HepG2 (cell line): ENCODE results near the gene CNOT10. TPM values are rescaled to one million over a fixed set of nuclear protein-coding genes. Genes with fewer than 3 reads are reported as not detected.
A peak's percentile ranks its signal among the peaks of the same experiment; 100 is the strongest.

Experiments used
- FOXA1 ChIP-seq, 2 experiments: fragments of 450-650 bp in 1 of 2; sonication (generic) in 1 of 2; formaldehyde crosslinking in 1 of 2; IDR thresholded peaks; 2 replicates each; pipeline versions ENCODE4 v1.4.0 to v1.6.1; 2016 to 2020; ENCODE audit warnings: missing genetic modification reagents in 1 of 2
- GABPB1 ChIP-seq: IDR thresholded peaks from 2 replicates; pipeline ENCODE4 v1.6.1; 2016; ENCODE audit warnings: mild to moderate bottlenecking, missing genetic modification reagents, moderate library complexity, missing compliant biosample characterization
- HMG20B ChIP-seq: conservative IDR thresholded peaks from 2 replicates; pipeline ENCODE4 v1.6.1; 2016; ENCODE audit warnings: missing genetic modification reagents, missing compliant biosample characterization
- ISX ChIP-seq: sonication (generic); formaldehyde crosslinking; conservative IDR thresholded peaks from 2 replicates; pipeline ENCODE4 v1.5.0; 2020; ENCODE audit warnings: missing genetic modification reagents
- KDM2A ChIP-seq: sonication (generic); formaldehyde crosslinking; IDR thresholded peaks from 2 replicates; pipeline ENCODE4 v1.4.0; 2020; ENCODE audit warnings: low read depth, missing genetic modification reagents, borderline replicate concordance
- KLF9 ChIP-seq: IDR thresholded peaks from 2 replicates; pipeline ENCODE4 v1.6.1; 2016; ENCODE audit warnings: low read depth
- RBM22 ChIP-seq: fragments of 200-400 bp; formaldehyde crosslinking; optimal IDR thresholded peaks from 2 replicates; pipeline ENCODE3; 2017; ENCODE audit warnings: mild to moderate bottlenecking, low read length, moderate library complexity
- SIX1 ChIP-seq: sonication (generic); formaldehyde crosslinking; IDR thresholded peaks from 2 replicates; pipeline ENCODE4 v1.4.0; 2020; ENCODE audit warnings: missing genetic modification reagents, borderline replicate concordance
- ZFY ChIP-seq: sonication (generic); formaldehyde crosslinking; IDR thresholded peaks from 2 replicates; pipeline ENCODE4 v1.4.0; 2020; ENCODE audit warnings: missing genetic modification reagents
- ZNF232 ChIP-seq: sonication (generic); formaldehyde crosslinking; IDR thresholded peaks from 2 replicates; pipeline ENCODE4 v1.4.0; 2020; ENCODE audit warnings: missing genetic modification reagents, borderline replicate concordance
- ZNF543 ChIP-seq: sonication (generic); formaldehyde crosslinking; IDR thresholded peaks from 2 replicates; pipeline ENCODE4 v1.4.0; 2020; ENCODE audit warnings: mild to moderate bottlenecking, missing genetic modification reagents
- polyA plus RNA-seq, 8 experiments: library from polyadenylated mRNA; depleted of rRNA in 3 of 8; stranded (reverse) in 7 of 8; unstranded in 1 of 8; fragments of >200 nt; fragmentation: Illumina TruSeq in 4 of 8; extraction: Trizol in 4 of 8; gene quantifications; 2 replicates each; pipeline versions ENCODE4 v1.2.1 to v1.2.3, GENCODE V29; 2011 to 2016; ENCODE audit warnings: low read depth in 4 of 8, missing spikeins in 1 of 8, mixed read lengths in 1 of 8; ENCODE audit not compliant: insufficient read depth in 1 of 8
- total RNA-seq, 5 experiments: library from RNA; depleted of rRNA; stranded (reverse); fragments of >200 nt; fragmentation: Illumina TruSeq; extraction: Trizol; gene quantifications; 2 replicates each; pipeline ENCODE4 v1.2.3, GENCODE V29; 2016; ENCODE audit warnings: low read depth in 1 of 5
- TF ChIP-seq, protein P1 (sequence below): IDR thresholded peaks from 2 replicates; pipeline ENCODE4 v1.6.1; 2016; ENCODE audit warnings: missing compliant biosample characterization, missing genetic modification reagents, borderline replicate concordance
- TF ChIP-seq, protein P2 (sequence below): sonication (generic); formaldehyde crosslinking; IDR thresholded peaks from 2 replicates; pipeline ENCODE4 v1.4.0; 2020; ENCODE audit warnings: missing genetic modification reagents

Gene CNOT10
- total and polyA plus RNA-seq, 2 of the 13 experiments (the other 11 are each of a cell fraction or from before 2014, with no cell fraction given) = 21.2 to 34.1 TPM

DNA sequence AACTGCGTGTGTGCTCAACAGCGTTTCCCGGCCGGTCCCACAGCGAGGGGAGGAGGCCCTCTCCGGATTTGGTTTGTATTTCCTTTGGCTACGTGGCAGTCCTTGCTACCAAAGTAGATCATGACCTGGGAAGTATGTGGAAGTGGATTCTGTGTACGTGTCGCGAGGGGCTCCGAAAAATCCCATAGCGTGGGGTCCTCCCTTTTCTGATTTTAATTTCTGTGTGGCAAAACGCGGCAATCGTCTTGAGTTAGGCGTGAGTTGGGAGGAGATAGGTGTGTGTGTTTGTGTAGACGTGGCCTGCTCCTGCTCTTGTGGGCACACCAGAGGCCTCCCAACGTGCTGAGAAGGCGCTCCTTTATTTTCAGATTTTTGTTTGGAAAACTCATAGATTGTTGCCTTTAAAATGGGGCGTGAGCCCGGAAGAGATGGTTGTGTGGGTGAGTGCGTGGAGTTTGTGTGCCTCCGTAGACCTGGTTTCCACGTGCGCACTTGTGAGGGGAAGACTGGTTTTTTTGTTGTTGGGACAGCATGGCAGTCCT is 134.1 kb downstream of the CNOT10 start (continued):
- TF ChIP-seq ZNF232 (CRISPR knock-in tag) (0 out of 2 replicates have a peak, but pooled peaks have one; percentile 3), ZNF543 (no peak), FOXA1 (IDR thresholded peaks at IDR 0.05) (no peak), FOXA1 (CRISPR knock-in tag; IDR thresholded peaks at IDR 0.05) (no peak), ZFY (no peak), SIX1 (no peak), KLF9 (CRISPR knock-in tag) (no peak), ISX (CRISPR knock-in tag) (no peak), KDM2A (CRISPR knock-in tag) (no peak), RBM22 (peak; percentile 46), HMG20B (CRISPR knock-in tag) (no peak), GABPB1 (no peak)
- TF ChIP-seq, protein P1, sequence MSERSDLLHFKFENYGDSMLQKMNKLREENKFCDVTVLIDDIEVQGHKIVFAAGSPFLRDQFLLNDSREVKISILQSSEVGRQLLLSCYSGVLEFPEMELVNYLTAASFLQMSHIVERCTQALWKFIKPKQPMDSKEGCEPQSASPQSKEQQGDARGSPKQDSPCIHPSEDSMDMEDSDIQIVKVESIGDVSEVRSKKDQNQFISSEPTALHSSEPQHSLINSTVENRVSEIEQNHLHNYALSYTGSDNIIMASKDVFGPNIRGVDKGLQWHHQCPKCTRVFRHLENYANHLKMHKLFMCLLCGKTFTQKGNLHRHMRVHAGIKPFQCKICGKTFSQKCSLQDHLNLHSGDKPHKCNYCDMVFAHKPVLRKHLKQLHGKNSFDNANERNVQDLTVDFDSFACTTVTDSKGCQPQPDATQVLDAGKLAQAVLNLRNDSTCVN (CRISPR knock-in tag) = no peak
- TF ChIP-seq, protein P2, sequence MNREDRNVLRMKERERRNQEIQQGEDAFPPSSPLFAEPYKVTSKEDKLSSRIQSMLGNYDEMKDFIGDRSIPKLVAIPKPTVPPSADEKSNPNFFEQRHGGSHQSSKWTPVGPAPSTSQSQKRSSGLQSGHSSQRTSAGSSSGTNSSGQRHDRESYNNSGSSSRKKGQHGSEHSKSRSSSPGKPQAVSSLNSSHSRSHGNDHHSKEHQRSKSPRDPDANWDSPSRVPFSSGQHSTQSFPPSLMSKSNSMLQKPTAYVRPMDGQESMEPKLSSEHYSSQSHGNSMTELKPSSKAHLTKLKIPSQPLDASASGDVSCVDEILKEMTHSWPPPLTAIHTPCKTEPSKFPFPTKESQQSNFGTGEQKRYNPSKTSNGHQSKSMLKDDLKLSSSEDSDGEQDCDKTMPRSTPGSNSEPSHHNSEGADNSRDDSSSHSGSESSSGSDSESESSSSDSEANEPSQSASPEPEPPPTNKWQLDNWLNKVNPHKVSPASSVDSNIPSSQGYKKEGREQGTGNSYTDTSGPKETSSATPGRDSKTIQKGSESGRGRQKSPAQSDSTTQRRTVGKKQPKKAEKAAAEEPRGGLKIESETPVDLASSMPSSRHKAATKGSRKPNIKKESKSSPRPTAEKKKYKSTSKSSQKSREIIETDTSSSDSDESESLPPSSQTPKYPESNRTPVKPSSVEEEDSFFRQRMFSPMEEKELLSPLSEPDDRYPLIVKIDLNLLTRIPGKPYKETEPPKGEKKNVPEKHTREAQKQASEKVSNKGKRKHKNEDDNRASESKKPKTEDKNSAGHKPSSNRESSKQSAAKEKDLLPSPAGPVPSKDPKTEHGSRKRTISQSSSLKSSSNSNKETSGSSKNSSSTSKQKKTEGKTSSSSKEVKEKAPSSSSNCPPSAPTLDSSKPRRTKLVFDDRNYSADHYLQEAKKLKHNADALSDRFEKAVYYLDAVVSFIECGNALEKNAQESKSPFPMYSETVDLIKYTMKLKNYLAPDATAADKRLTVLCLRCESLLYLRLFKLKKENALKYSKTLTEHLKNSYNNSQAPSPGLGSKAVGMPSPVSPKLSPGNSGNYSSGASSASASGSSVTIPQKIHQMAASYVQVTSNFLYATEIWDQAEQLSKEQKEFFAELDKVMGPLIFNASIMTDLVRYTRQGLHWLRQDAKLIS = 0 out of 2 replicates have a peak, but pooled peaks have one; percentile 87
